ENCODE measurements around the gene PCDH19. TPM values are rescaled to one million over a fixed set of nuclear protein-coding genes. Genes with fewer than 3 reads are reported as not detected.

Gene PCDH19
- polyA plus RNA-seq, 1 donor (not counting 4 experiments of a cell fraction or from before 2014, with no cell fraction given): not detected

DNA sequence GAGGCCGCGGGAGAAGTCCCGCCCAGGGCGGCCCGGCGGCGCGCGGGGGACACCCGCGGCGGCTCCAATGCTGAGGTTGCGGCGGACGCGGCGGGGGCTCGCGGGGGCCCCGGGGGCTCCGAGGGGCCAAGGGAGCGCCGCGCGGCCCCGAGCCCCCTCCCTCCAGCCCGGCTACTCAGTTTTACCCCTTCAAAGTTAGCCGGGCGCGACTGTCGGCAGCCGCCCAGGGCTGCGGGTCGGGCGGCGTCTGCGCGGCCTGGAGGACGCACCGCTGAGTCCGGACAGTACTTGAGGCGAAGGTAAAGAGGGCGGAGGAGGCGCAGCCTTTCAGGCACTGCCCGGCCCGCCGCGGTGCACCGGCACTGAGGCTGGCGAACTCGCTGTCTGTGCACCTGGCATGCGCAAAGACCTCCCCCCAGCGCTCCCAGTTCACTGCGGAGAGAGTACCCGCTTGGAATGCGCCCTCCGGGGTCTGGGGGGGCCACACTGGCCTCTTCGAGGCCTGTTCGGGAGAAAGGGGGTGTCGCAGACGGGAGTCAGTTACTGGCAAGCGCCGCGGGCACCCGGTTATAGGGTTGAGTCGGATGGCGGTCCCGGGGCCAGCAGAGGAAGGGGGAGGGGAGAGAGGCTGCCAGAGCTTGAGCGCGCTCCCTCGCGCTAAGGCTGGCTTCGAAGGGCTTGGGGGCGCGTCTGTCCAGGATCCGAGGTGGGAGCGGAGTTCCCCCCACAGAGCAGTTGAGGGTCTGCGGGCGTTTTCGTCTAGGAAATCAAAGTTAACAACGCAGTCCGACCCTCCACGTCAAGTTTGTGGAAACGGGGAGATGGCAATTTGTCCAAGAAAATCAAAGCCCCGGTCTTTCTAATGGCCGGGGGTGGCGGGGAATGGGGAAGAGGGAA lies 1.1 kb downstream of the PCDH19 start:
- TF ChIP-seq, protein P1, sequence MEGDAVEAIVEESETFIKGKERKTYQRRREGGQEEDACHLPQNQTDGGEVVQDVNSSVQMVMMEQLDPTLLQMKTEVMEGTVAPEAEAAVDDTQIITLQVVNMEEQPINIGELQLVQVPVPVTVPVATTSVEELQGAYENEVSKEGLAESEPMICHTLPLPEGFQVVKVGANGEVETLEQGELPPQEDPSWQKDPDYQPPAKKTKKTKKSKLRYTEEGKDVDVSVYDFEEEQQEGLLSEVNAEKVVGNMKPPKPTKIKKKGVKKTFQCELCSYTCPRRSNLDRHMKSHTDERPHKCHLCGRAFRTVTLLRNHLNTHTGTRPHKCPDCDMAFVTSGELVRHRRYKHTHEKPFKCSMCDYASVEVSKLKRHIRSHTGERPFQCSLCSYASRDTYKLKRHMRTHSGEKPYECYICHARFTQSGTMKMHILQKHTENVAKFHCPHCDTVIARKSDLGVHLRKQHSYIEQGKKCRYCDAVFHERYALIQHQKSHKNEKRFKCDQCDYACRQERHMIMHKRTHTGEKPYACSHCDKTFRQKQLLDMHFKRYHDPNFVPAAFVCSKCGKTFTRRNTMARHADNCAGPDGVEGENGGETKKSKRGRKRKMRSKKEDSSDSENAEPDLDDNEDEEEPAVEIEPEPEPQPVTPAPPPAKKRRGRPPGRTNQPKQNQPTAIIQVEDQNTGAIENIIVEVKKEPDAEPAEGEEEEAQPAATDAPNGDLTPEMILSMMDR (optimal IDR thresholded peaks at IDR 0.05 in 1 of 3, IDR thresholded peaks at IDR 0.05 in 1 of 3, conservative IDR thresholded peaks at IDR 0.05 in 1 of 3; ENCODE audit: extremely low read depth in 1 of 3, insufficient read depth in 2 of 3, low read length in 3 of 3): no peak
- TF ChIP-seq EZH2 (IDR thresholded peaks at IDR 0.05; ENCODE audit: low read length): peak; percentile 70
- no peak for FAIRE-seq
- Histone ChIP-seq H3K9me3 (ENCODE audit: control insufficient read depth, low read depth, low read length) (peaks cover 16% of the 10 kb centered on the region), H3K27ac (ENCODE audit: control insufficient read depth, insufficient read depth, low read length) (no peak overlapping the region), H3K27me3 (ENCODE audit: control insufficient read depth, extremely low read depth, insufficient read depth, low read length) (peaks cover 57% of the 10 kb centered on the region), H3K9me1 (ENCODE audit: control insufficient read depth, extremely low read depth, insufficient read depth, low read length) (no peaks in the 10 kb centered on the region), H3K9ac (ENCODE audit: control insufficient read depth, extremely low read depth, insufficient read depth, low read length) (no peak overlapping the region), H3K4me1 (ENCODE audit: control insufficient read depth, extremely low read depth, insufficient read depth, low read length) (no peaks in the 10 kb centered on the region), H3K4me3 (ENCODE audit: control insufficient read depth in 2 of 3, extremely low read depth in 1 of 3, insufficient read depth in 2 of 3, low read depth in 1 of 3, low read length in 3 of 3) (no peak overlapping the region), H4K20me1 (ENCODE audit: control insufficient read depth, extremely low read depth, insufficient read depth, low read length) (no peaks in the 10 kb centered on the region), H3K79me2 (ENCODE audit: control insufficient read depth, insufficient read depth, low read length) (no peaks in the 10 kb centered on the region), H3K36me3 (ENCODE audit: control insufficient read depth in 2 of 2, extremely low read depth in 1 of 2, insufficient read depth in 2 of 2, low read length in 2 of 2) (no peaks in the 10 kb centered on the region), H3K4me2 (ENCODE audit: control insufficient read depth, extremely low read depth, insufficient read depth, low read depth, low read length) (no peak overlapping the region), H2AFZ (ENCODE audit: control insufficient read depth, low read length) (no peak overlapping the region)
- no peak for DNase-seq (ENCODE audit: low read depth, low spot score)
- dilution Hi-C loops (cut with MboI; ENCODE audit: extremely low pct_ligation_motif_present, low sequenced_read_pairs): no loop called here

- DNase-seq (ENCODE audit: low read depth, low spot score) (no peak), FAIRE-seq (no peak)
- Histone ChIP-seq H3K4me3 (ENCODE audit: control insufficient read depth in 2 of 3, extremely low read depth in 1 of 3, insufficient read depth in 2 of 3, low read depth in 1 of 3, low read length in 3 of 3) (no peak overlapping the region), H3K9me1 (ENCODE audit: control insufficient read depth, extremely low read depth, insufficient read depth, low read length) (no peaks in the 10 kb centered on the region), H3K36me3 (ENCODE audit: control insufficient read depth in 2 of 2, extremely low read depth in 1 of 2, insufficient read depth in 2 of 2, low read length in 2 of 2) (no peaks in the 10 kb centered on the region), H2AFZ (ENCODE audit: control insufficient read depth, low read length) (no peak overlapping the region), H3K79me2 (ENCODE audit: control insufficient read depth, insufficient read depth, low read length) (no peaks in the 10 kb centered on the region), H4K20me1 (ENCODE audit: control insufficient read depth, extremely low read depth, insufficient read depth, low read length) (no peaks in the 10 kb centered on the region), H3K4me1 (ENCODE audit: control insufficient read depth, extremely low read depth, insufficient read depth, low read length) (no peaks in the 10 kb centered on the region), H3K27me3 (ENCODE audit: control insufficient read depth, extremely low read depth, insufficient read depth, low read length) (peaks cover 57% of the 10 kb centered on the region), H3K4me2 (ENCODE audit: control insufficient read depth, extremely low read depth, insufficient read depth, low read depth, low read length) (no peak overlapping the region), H3K27ac (ENCODE audit: control insufficient read depth, insufficient read depth, low read length) (no peak overlapping the region), H3K9me3 (ENCODE audit: control insufficient read depth, low read depth, low read length) (peaks cover 16% of the 10 kb centered on the region), H3K9ac (ENCODE audit: control insufficient read depth, extremely low read depth, insufficient read depth, low read length) (no peak overlapping the region)
- dilution Hi-C loops (cut with MboI; ENCODE audit: extremely low pct_ligation_motif_present, low sequenced_read_pairs): no loop called here
- no peak for TF ChIP-seq EZH2 (IDR thresholded peaks at IDR 0.05; ENCODE audit: low read length)
- TF ChIP-seq, protein P1 (optimal IDR thresholded peaks at IDR 0.05 in 1 of 3, IDR thresholded peaks at IDR 0.05 in 1 of 3, conservative IDR thresholded peaks at IDR 0.05 in 1 of 3; ENCODE audit: extremely low read depth in 1 of 3, insufficient read depth in 2 of 3, low read length in 3 of 3): no peak
Measured at GRCh38 chrX:100407784-100408712, 2.0 kb downstream of the PCDH19 start.
